Activated CD8-positive, alpha-beta T cell treated with anti-CD3 and anti-CD28 coated beads, Interleukin-2, amount 10 ng/mL, durations not matched to agents 7 days and 5 days (primary cell): ENCODE results near the gene CDK13. TPM values are rescaled to one million over a fixed set of nuclear protein-coding genes. Genes with fewer than 3 reads are reported as not detected.
"Not testable (repeated sequence)": the region's sequence is repeated elsewhere in the genome, so short reads cannot be mapped to it uniquely, and the experiment has no call there.

ENCODE experiments used
- ATAC-seq: fragments of 150-1000 bp; cut with Tn5 transposase; one replicate; pipeline ENCODE4 v1.10.0; 2021; ENCODE audit warnings: moderate library complexity
- CTCF ChIA-PET: fragments of 350-600 bp; sonication (Branson Sonifier 250); formaldehyde crosslinking; loops from one replicate; lab custom pipeline; 2021; ENCODE audit warnings: antibody characterized with exemption; lab: Charles Lee
- POLR2A ChIA-PET: fragments of 350-600 bp; sonication (Branson Sonifier 250); formaldehyde crosslinking; loops from one replicate; lab custom pipeline; 2021; ENCODE audit warnings: antibody characterized with exemption; lab: Charles Lee
- DNase-seq: peaks from one replicate; pipeline ENCODE4 v3.0.0-alpha.2; 2020
- H3K27ac Mint-ChIP-seq: one replicate; pipeline ENCODE4 v1.8.0; 2021; ENCODE audit warnings: mild to moderate bottlenecking, mixed read lengths
- H3K27me3 Mint-ChIP-seq: one replicate; pipeline ENCODE4 v1.8.0; 2021; ENCODE audit warnings: low read depth, mixed read lengths
- H3K36me3 Mint-ChIP-seq: one replicate; pipeline ENCODE4 v1.8.0; 2021; ENCODE audit warnings: low read depth, mixed read lengths
- H3K4me1 Mint-ChIP-seq: one replicate; pipeline ENCODE4 v1.8.0; 2021; ENCODE audit warnings: low read depth, mixed read lengths
- H3K4me3 Mint-ChIP-seq: one replicate; pipeline ENCODE4 v1.8.0; 2021; ENCODE audit warnings: mild to moderate bottlenecking, mixed read lengths
- H3K9me3 Mint-ChIP-seq: one replicate; pipeline ENCODE4 v1.8.0; 2022; ENCODE audit warnings: mixed read lengths; ENCODE audit not compliant: insufficient read depth
- total RNA-seq, 2 experiments: library from RNA; stranded (reverse); gene quantifications; one replicate each; pipeline ENCODE4 v1.2.3, GENCODE V29; 2021

Gene CDK13
- total RNA-seq, 2 experiments from 2014 or later: 46.7 to 49.0 TPM

DNA sequence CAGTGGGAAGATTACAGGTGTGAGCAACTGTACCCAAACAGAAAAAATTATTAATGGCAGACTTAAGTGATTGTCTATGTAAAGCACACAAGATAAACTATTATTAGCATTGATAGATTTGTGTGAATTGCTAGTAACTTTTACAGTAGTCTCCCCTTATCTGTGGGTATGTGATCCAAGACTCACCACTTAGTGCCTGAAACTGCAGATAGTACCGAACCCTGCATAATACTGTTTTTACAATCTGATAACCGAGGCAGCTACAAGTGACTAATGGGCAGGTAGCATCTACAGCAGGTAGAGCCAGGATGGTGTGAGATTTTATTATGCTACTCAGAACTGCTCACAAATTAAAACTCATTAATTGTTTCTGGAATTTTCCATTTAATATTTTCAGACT lies 152.8 kb downstream of the CDK13 start:
- no peak for ATAC-seq
- no peak for DNase-seq
- ChIA-PET CTCF (no interaction called here), POLR2A (no interaction called here)
- H3K27ac Mint-ChIP-seq: no peak overlapping the region
- H3K4me1 Mint-ChIP-seq: no peaks in the 10 kb centered on the region
- H3K4me3 Mint-ChIP-seq: no peak overlapping the region
- H3K27me3 Mint-ChIP-seq: no peaks in the 10 kb centered on the region
- peaks cover 3% of the 10 kb centered on the region for H3K36me3 Mint-ChIP-seq
- H3K9me3 Mint-ChIP-seq: no peaks in the 10 kb centered on the region

DNA sequence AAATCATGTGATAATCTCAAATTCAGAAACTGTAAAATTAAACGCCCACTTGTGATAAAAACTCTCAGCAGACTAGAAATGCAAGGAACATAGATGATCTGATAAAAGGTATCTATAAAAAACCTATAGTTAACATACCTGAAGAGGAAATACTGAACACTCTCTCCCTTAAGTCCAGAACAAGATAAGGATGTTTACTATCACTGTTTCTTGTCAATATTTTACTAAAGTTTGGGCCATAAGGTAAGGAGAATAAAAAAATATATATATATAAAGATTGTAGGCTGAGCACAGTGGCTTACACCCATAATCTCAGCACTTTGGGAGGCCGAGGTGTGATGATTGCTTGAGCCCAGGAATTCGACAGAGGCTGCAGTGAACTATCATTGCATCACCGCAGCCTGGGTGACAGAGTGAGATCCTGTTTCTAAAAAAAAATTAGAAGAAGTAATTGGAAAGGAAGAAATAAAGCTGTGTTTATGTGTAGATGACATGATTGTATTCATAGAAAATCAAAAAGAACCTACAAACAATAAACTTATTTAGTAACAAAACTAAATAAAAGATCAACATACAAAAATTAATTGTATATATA lies 155.9 kb downstream of the CDK13 start:
- no peak for DNase-seq
- no peak for ATAC-seq
- Mint-ChIP-seq H3K27ac (no peak overlapping the region), H3K4me1 (no peaks in the 10 kb centered on the region), H3K27me3 (no peaks in the 10 kb centered on the region), H3K36me3 (peaks cover 3% of the 10 kb centered on the region), H3K4me3 (no peak overlapping the region), H3K9me3 (no peaks in the 10 kb centered on the region)
- POLR2A ChIA-PET: no interaction called here
- CTCF ChIA-PET: no interaction called here

DNA sequence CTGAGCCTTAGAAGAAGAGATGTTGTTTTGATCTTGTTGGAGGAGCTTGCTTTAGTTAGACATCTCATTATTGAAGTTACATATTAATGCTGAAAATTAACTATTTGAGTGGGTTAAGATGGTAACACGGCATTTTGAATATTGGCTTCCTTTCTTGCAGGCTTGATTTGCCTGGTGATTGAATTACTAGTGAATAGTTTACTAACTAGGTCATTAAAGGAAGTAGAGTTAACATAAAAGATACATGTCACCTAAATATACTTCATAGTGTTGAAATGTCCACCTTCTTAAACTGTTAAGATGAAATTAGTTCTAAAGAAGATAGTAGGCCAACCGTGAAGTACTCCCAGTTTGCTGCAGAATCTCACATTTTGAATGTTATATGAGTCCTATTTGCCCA lies 165.9 kb downstream of the CDK13 start:
- Mint-ChIP-seq H3K9me3 (no peaks in the 10 kb centered on the region), H3K27ac (no peak overlapping the region), H3K4me3 (no peak overlapping the region), H3K4me1 (no peaks in the 10 kb centered on the region), H3K36me3 (no peaks in the 10 kb centered on the region), H3K27me3 (no peaks in the 10 kb centered on the region)
- no peak for ATAC-seq
- ChIA-PET CTCF (no interaction called here), POLR2A (no interaction called here)
- DNase-seq: no peak

DNA sequence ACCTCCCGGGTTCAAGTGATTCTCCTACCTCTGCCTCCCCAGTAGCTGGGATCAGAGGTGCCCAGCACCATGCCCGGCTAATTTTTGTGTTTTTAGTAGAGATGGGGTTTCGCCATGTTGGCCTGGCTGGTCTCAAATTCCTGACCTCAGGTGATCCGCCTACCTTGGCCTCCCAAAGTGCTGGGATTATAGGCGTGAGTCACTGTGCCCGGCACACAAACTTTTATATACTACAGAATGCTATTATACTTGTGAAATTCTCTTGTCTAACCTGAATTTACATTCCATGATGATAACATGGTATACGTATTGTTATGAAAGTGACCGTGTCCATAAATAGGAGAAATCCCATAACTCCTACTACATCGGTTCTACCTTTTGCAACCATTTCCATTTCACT lies 167.1 kb downstream of the CDK13 start:
- CTCF ChIA-PET, POLR2A ChIA-PET: not testable (repeated sequence)

DNA sequence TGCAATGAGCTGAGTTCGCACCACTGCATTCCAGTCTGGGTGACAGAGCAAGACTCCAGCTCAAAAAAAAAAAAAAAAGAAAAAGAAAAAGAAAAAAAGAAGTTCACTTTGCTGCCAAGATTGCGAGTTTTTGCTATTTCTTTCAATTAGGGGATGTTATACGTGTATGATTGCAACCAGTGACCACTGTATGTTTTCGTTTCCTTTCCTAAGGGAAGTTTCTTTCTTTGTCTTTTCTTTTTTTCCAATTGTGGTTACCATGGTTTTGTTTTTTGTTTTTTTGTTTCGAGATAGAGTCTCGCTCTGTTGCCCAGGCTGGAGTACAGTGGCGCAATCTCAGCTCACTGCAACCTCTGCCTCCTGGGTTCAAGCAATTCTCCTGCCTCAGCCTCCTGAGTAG lies 168.1 kb downstream of the CDK13 start:
- H3K36me3 Mint-ChIP-seq, H3K9me3 Mint-ChIP-seq, POLR2A ChIA-PET, H3K4me3 Mint-ChIP-seq, ATAC-seq, H3K27ac Mint-ChIP-seq, H3K4me1 Mint-ChIP-seq, H3K27me3 Mint-ChIP-seq, DNase-seq: not testable (repeated sequence)
- CTCF ChIA-PET: interaction anchor here (1.1 to 1.4 kb wide), 2 partner anchors 17 to 66 kb away, joined by 3 to 5 read pairs; partner anchors contain the start of genes MPLKIP and SUGCT

More for the DNA sequence above, 167.1 kb downstream of the CDK13 start:
- H3K4me3 Mint-ChIP-seq, DNase-seq, H3K9me3 Mint-ChIP-seq, H3K27me3 Mint-ChIP-seq, ATAC-seq, H3K27ac Mint-ChIP-seq, H3K36me3 Mint-ChIP-seq, H3K4me1 Mint-ChIP-seq: not testable (repeated sequence)

DNA sequence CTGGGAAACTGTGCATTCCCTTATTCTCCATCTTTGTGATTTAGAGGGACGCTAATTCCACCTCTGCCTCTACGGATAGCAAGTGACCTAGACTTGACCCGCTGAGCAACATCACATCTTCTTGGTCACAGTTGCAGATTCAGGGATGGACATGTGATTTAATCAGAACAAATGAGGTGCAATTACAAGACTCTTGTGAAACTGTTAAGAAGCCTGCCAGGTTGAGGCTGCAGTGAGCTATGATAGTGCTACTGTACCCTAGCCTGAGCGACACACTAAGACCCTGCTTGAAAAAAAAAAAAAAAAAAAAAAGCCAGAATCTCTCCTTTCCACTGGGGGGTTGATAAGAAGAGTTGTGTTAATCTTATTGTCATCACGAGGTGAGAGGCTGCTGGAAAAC lies 170.0 kb downstream of the CDK13 start:
- H3K9me3 Mint-ChIP-seq: no peaks in the 10 kb centered on the region
- H3K27me3 Mint-ChIP-seq: no peaks in the 10 kb centered on the region
- ChIA-PET CTCF (no interaction called here), POLR2A (no interaction called here)
- no peak for ATAC-seq
- no peaks in the 10 kb centered on the region for H3K4me1 Mint-ChIP-seq
- H3K36me3 Mint-ChIP-seq: peaks cover 2% of the 10 kb centered on the region
- DNase-seq: no peak
- H3K4me3 Mint-ChIP-seq: no peak overlapping the region
- no peak overlapping the region for H3K27ac Mint-ChIP-seq

DNA sequence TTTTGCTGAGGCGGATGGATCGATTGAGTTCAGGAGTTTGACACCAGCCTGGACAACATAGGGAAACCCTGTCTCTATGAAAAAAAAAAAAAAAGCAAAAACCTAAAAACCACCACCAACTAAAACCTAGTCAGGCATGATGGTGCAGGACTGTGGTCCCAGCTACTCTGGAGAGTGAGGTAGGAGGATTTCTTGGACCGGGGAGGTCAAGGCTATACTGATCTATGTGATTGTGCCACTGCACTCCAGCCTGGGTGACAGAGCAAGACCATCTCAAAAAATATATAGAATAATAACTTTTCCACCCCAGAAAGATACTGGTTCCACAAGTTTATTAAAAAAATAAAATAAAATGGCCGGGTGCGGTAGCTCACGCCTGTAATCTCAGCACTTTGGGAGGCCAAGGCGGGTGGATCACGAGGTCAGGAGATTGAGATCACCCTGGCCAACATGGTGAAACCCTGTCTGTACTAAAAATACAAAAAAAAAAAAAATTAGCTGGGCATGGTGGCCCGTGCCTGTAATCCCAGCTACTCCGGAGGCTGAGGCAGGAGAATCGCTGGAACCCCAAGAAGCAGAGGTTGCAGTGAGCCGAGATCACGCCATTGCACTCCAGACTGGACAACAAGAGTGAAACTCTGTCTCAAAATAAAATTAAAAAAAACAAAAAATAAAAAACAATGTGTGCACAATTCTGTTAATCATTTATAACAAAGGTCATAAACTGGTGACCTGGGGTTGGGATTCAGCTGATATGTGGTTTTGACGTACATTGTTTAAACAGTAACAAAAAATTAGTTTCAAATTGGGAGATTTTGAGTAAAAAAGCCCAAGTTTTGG lies 172.3 kb downstream of the CDK13 start:
- H3K4me1 Mint-ChIP-seq, H3K9me3 Mint-ChIP-seq, H3K27me3 Mint-ChIP-seq, H3K27ac Mint-ChIP-seq, H3K36me3 Mint-ChIP-seq, POLR2A ChIA-PET, H3K4me3 Mint-ChIP-seq, DNase-seq, ATAC-seq: not testable (repeated sequence)
- CTCF ChIA-PET: interaction anchor here (2.8 kb wide), 1 partner anchor 11 kb away, joined by 7 read pairs; the partner anchor contains the start of genes MPLKIP and SUGCT

DNA sequence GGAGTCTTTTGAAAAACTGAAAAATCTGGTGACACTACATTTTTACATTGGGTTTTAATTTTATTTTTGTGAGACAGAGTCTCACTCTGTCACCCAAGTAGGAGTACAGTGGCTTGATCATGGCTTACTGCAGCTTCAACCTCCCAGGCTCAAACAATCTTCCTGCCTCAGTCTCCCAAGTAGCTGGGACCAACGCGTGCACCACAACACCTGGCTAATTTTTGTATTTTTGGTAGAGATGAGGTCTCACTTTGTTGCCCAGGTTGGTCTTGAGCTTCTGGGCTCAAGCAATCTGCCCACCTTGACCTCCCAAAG lies 172.8 kb downstream of the CDK13 start:
- H3K4me1 Mint-ChIP-seq: no peaks in the 10 kb centered on the region
- H3K27me3 Mint-ChIP-seq: no peaks in the 10 kb centered on the region
- no peak overlapping the region for H3K27ac Mint-ChIP-seq
- H3K36me3 Mint-ChIP-seq: peaks cover 2% of the 10 kb centered on the region
- CTCF ChIA-PET: interaction anchor here (2.8 kb wide), 1 partner anchor 11 kb away, joined by 7 read pairs; the partner anchor contains the start of genes MPLKIP and SUGCT
- ATAC-seq (no peak), DNase-seq (no peak)
- H3K4me3 Mint-ChIP-seq: no peak overlapping the region
- POLR2A ChIA-PET: no interaction called here
- no peaks in the 10 kb centered on the region for H3K9me3 Mint-ChIP-seq

DNA sequence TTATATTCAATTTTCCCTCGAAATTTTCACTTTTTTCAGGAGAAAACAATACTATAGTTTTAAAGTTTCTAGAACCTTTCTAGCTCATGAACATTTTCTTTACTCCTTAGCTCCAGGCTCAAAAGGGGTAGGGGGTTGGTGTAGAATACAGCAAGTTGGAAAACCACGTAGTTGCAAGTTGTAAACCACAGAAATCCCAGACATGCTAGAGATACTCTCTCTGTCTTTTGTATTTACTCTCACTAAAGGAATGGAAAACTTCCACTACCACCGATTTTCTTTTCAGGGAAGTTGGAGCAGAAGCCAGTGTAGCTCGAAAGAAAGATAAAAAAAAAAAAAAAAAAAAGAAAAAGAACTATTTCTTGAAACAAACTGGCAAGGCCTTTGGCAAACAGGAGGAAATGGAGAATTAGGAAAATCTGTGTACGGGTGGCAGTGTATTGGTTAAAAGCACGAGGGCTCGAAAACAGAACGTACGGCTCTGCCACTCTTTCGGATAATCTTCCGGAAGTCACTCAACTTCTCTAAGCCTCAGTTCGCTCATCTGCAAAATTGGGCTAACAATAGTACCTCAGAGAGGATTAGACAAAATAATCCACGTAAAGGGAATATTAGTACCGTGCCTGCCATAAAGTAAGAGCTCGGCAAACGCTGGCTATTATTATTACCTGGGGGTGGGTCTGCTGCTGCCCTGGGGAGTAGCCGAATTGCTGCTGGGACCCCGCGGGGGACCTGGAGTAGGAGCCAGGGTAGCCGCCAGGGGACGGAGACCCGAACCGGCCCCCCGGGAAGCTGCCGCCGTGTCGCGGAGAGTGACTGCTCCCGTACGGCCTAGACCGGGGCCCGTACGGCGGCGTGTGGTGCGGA lies 183.7 kb downstream of the CDK13 start:
- Mint-ChIP-seq H3K27ac (peak overlapping the region; percentile 96), H3K27me3 (no peaks in the 10 kb centered on the region), H3K36me3 (peaks cover 16% of the 10 kb centered on the region), H3K4me3 (peak overlapping the region; percentile 92), H3K9me3 (no peaks in the 10 kb centered on the region), H3K4me1 (peaks cover 22% of the 10 kb centered on the region)
- ATAC-seq: peak; percentile 79
- ChIA-PET POLR2A (interaction anchor here (0.7 to 1.8 kb wide), 5 partner anchors 9 to 249 kb away, joined by 3 to 9 read pairs (median 3); partner anchors contain the start of gene CDK13), CTCF (interaction anchor here (0.7 to 3.0 kb wide), 10 partner anchors 9 to 1759 kb away, joined by 3 to 9 read pairs (median 5); partner anchors contain the start of gene CDK13)
- DNase-seq: peak; percentile 32

DNA sequence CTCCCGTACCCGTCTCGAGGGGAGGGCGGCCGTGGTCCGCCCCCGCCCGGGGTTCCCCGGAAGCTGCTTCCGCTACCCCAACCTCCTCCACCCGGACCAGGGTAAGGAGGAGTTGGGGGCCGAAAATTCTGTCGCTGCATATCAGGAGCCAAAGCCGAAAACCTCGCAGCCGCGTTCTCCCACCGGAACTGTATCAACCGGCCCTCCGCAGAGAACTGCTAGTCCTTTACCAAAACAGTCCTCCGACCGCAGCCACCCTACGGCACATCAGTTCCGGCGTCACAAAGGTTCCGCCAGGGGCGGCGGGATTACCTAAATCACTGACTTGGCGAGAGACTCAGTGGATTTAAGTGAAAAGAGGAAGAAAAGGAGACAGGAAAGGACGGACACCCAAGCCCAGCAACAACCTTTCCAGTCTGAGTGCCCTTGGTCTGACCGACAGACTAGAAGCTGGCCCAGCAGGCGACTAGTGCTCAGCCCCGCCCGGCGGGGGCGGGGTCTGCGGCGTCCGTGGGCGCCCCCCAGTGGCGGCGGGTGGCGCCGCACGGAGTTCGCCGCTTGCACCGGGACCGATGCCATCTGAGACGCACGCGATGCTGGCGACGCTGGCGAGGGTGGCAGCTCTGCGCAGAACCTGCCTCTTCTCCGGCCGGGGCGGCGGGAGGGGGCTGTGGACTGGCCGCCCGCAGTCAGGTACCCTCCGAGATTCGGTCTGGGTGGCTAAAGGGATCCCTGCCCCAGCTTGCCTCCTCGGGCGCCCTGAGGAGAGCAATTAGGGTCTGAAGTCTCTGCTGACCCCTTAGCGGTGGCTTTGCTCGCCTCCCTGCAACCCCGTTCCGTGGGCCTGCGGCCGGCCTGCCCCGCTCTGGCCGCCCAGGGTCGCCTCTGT lies 184.6 kb downstream of the CDK13 start, which contains the start of the genes MPLKIP and SUGCT:
Gene MPLKIP, minus strand, starts transcription at position 195 of the 889 bp plus-strand sequence. Its CDS starts 55 bp downstream, at position 140.
Gene SUGCT, plus strand, starts transcription at position 578 of the 889 bp plus-strand sequence.
- Mint-ChIP-seq H3K27ac (peak within 1 kb of the TSS; percentile 96), H3K36me3 (peaks cover 14% of the 10 kb centered on the region), H3K27me3 (no peaks in the 10 kb centered on the region), H3K4me1 (peaks cover 20% of the 10 kb centered on the region), H3K4me3 (peak within 1 kb of the TSS; percentile 92), H3K9me3 (no peaks in the 10 kb centered on the region)
- ATAC-seq (peak; percentile 87), DNase-seq (peak; percentile 88)
- ChIA-PET POLR2A (interaction anchor here (0.6 to 1.8 kb wide), 8 partner anchors 9 to 250 kb away, joined by 3 to 9 read pairs (median 3); partner anchors contain the start of gene CDK13), CTCF (interaction anchor here (0.6 to 3.0 kb wide), 11 partner anchors 10 to 1760 kb away, joined by 3 to 9 read pairs (median 5); partner anchors contain the start of gene CDK13)
